Measurements from ENCODE around the gene SPATA6L.

Gene SPATA6L

GRCh38 chr9:4678679-4679267, 12.5 kb upstream of the SPATA6L start:
- DNase-seq (ENCODE audit: low read depth), result peak; percentile 56
- TF ChIP-seq CTCF (IDR thresholded peaks at IDR 0.05; ENCODE audit: low read length, missing control alignments), result no peak
- peak overlapping the region; percentile 90 for H3K4me3 ChIP-seq (replicated peaks; ENCODE audit: low read depth, low read length)

GRCh38 chr9:4677392-4677791, 11.1 kb upstream of the SPATA6L start:
- TF ChIP-seq CTCF (IDR thresholded peaks at IDR 0.05; ENCODE audit: low read length, missing control alignments), result no peak
- DNase-seq (ENCODE audit: low read depth), result no peak
- H3K4me3 ChIP-seq (replicated peaks; ENCODE audit: low read depth, low read length), result no peak overlapping the region

- no peak for TF ChIP-seq CTCF (IDR thresholded peaks at IDR 0.05; ENCODE audit: low read length, missing control alignments)
- peak; percentile 61 for DNase-seq (ENCODE audit: low read depth)
- no peak overlapping the region for H3K4me3 ChIP-seq (replicated peaks; ENCODE audit: low read depth, low read length)
Observed at GRCh38 chr9:4674783-4675182, 8.5 kb upstream of the SPATA6L start.

- H3K4me3 ChIP-seq (replicated peaks; ENCODE audit: low read depth, low read length), result no peak overlapping the region
- TF ChIP-seq CTCF (IDR thresholded peaks at IDR 0.05; ENCODE audit: low read length, missing control alignments), result no peak
Observed at GRCh38 chr9:4671737-4672136, 5.5 kb upstream of the SPATA6L start.

GRCh38 chr9:4670591-4670990, 4.3 kb upstream of the SPATA6L start:
- H3K4me3 ChIP-seq (replicated peaks; ENCODE audit: low read depth, low read length), result no peak overlapping the region
- TF ChIP-seq CTCF (IDR thresholded peaks at IDR 0.05; ENCODE audit: low read length, missing control alignments), result no peak
- no peak for DNase-seq (ENCODE audit: low read depth)

More at GRCh38 chr9:4671737-4672136, 5.5 kb upstream of the SPATA6L start:
- no peak for DNase-seq (ENCODE audit: low read depth)

- no peak for TF ChIP-seq CTCF (IDR thresholded peaks at IDR 0.05; ENCODE audit: low read length, missing control alignments)
- H3K4me3 ChIP-seq (replicated peaks; ENCODE audit: low read depth, low read length), result no peak overlapping the region
- no peak for DNase-seq (ENCODE audit: low read depth)
Observed at GRCh38 chr9:4669890-4670289, 3.6 kb upstream of the SPATA6L start.

GRCh38 chr9:4668604-4669003, 2.3 kb upstream of the SPATA6L start:
- no peak for DNase-seq (ENCODE audit: low read depth)
- no peak for TF ChIP-seq CTCF (IDR thresholded peaks at IDR 0.05; ENCODE audit: low read length, missing control alignments)
- no peak overlapping the region for H3K4me3 ChIP-seq (replicated peaks; ENCODE audit: low read depth, low read length)
